Pons (tissue), 1 donor: Measurements from ENCODE around the gene PODN.

Experiments used
- DNase-seq: peaks from one replicate; pipeline ENCODE4 v3.0.0-alpha.2; 2016; ENCODE audit warnings: low spot score

The PODN gene

DNA sequence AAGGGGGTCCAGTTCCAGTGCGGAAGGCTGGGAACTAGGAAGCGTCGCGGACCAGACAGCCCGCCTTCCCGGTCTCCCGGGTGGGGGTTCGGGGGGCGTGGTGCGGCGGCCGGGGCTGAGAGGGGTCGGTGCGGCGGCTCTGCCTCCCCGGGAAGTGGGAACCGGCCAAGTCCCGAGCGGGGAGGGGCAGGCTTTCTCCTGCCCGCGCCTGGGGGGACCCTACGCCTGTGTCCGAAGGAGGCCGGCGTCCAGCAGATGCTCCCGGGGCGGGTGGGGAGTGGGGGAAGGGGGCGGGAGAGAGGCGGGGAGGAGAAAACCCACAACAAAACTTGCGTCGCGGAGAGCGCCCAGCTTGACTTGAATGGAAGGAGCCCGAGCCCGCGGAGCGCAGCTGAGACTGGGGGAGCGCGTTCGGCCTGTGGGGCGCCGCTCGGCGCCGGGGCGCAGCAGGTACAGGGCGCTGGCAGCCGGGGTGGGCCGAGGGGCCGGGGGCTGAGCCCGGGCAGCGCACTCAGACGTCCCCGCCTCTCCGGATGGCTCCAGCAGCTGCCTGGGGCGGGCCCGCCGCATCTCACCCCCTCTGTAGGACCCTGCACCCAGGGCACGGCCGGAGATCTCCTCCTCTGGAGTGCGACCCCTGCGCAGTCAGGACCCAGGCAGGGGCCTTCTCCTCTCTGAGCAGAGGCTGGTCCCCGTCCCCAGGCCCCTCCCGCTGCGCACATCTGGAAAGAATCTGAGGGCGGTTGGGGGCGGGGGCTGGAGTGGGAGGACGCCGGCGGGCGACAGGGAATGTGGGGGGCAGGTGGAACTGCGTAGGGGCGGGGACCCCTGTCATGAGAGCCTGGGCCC, at the start of gene PODN:
Gene PODN, plus strand, starts transcription at position 355 of the 849 bp plus-strand sequence. CDS start 7,643 bp downstream, outside the sequence.
- no peak for DNase-seq

- peak; percentile 84 for DNase-seq
Observed at GRCh38 chr1:53014791-53015507, 47.1 kb upstream of the PODN start.

DNA sequence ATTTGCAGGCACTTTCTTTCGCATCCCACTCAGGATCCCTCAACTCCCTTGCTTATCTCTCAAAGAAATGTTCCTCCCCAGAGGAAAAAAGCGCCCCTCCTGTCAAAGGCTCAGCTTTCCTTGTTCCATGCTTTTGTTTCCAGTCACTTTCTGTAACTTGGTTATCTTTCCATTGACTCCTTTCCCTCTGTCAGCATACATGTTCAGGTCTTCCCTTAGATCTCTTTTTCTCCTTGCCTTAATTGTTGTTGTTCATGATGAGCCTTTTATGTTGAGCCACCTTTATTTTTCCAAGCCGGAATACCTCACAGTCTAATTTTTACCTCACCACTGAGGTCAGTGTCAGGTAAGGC, 46.5 kb upstream of the PODN start:
- peak; percentile 7 for DNase-seq

GRCh38 chr1:53016705-53017104, 45.3 kb upstream of the PODN start:
- DNase-seq: no peak

DNA sequence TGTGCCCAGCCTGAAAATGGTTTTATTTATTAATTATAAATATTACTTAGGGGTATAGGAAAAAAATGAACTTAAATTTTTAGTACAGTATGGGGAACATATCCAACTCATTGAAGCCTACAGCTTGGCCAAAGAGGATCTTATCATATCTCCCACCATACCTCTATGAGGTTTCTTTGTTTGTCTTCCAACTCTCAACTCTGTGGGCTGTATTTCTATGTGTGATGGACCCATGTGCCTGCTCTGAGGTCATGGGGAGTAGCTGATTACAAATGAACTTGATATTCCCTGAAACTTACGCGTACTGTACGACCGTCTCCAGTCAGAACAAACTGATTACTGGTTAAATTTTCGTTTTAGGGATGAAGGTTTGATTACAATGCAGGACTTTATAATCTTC, 41.4 kb upstream of the PODN start:
- no peak for DNase-seq

- no peak for DNase-seq
Observed at GRCh38 chr1:53022179-53022578, 39.8 kb upstream of the PODN start.

DNA sequence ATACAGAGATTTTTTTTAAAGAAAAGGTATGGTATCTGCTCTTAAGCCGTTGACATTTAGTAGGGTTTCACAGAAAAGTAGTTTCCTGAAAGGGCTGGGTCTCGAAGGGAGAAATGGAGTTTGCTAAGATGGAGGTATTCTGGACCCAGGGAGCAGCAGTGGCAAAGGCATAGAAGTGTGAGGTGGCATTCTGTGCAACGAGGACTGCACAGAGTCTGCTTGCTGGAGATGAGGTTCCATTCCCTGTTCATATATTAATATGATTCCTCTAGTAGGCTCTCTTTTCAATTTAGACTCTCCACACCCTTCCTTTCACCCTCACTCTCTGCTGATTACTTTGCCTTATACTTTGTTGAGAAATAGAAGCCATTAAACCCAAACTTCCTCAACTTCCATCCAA, 38.5 kb upstream of the PODN start:
- no peak for DNase-seq

- no peak for DNase-seq
Observed at GRCh38 chr1:53024117-53024516, 37.9 kb upstream of the PODN start.

- no peak for DNase-seq
Observed at GRCh38 chr1:53025034-53025768, 36.8 kb upstream of the PODN start.

- DNase-seq: no peak
Observed at GRCh38 chr1:53025769-53026112, 36.3 kb upstream of the PODN start.

GRCh38 chr1:53026254-53026653, 35.8 kb upstream of the PODN start:
- no peak for DNase-seq

GRCh38 chr1:53031732-53032131, 30.3 kb upstream of the PODN start:
- DNase-seq: no peak

DNA sequence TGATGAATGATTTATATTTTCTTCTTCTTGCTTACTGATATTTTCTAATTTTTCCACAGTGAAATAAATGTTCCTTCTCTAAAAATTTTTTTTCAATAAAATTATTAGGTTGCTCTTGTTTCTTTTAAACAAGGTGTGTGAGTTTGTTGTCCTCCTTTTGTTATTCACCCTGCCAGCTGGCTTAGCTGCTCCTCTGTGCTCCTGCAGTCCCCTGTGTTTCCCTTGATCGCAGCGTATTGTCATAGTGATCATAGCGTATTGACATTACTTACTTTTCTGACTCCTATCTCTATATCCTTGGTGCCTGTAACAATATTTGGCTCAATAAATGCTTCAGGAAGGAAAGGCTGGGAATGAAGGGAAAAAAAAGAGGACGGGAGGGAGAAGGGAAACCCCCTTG, 24.9 kb upstream of the PODN start:
- no peak for DNase-seq

DNA sequence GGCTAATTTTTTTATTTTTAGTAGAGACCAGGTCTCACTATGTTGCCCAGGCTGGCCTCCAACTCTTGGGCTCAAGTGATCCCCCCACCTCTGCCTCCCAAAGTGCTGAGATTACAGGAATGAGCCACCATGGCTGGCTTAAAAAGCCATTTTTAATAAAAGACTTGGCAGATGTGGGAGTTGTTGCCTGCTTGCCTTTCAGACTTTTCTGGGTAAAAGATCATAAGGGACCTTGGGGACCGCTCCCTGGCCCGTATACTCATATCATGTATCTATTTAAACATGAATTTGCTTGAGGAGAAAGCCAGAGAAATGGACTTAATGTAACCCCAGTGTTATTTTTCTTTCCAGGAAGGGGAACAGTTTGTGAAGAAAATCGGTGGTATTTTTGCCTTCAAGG, 23.4 kb upstream of the PODN start:
- no peak for DNase-seq

- no peak for DNase-seq
Observed at GRCh38 chr1:53043271-53043670, 18.7 kb upstream of the PODN start.

GRCh38 chr1:53044926-53045325, 17.1 kb upstream of the PODN start:
- no peak for DNase-seq

DNA sequence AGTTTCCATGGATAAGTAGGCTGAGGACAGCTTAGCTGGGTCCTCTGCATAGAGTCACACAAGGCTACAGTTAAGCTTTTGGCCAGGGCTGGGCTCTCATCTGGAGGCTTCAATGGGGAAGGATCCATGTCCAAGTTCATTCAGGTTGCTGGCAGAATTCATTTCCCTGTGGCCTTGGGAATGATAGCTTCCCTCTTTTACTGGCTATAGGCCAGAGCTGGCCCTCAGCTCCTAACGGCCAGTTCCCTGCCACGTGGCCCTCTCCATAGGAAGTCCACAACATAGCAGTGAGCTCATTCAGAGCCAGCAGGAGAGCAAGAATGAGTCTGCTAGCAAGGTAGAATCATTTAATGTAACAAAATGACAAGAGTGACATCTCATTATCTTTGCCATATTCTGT, 15.1 kb upstream of the PODN start:
- DNase-seq: no peak

GRCh38 chr1:53047737-53048736, 14.0 kb upstream of the PODN start:
- DNase-seq: no peak

GRCh38 chr1:53048960-53049573, 12.9 kb upstream of the PODN start:
- peak; percentile 74 for DNase-seq

GRCh38 chr1:53049574-53049967, 12.4 kb upstream of the PODN start:
- no peak for DNase-seq

GRCh38 chr1:53050310-53050709, 11.7 kb upstream of the PODN start:
- DNase-seq: no peak
